WTC11 (cell line): ENCODE results near the gene TMEM151A. TPM values are rescaled to one million over a fixed set of nuclear protein-coding genes. Genes with fewer than 3 reads are reported as not detected.

Experiments
- ATAC-seq: fragments of 200-7000 bp; cut with Tn5 transposase; 2 replicates; pipeline ENCODE4 v1.10.0; 2021; ENCODE audit warnings: mild to moderate bottlenecking, moderate library complexity
- CTCF ChIA-PET: fragments of 300-600 bp; sonication (Branson Sonifier 250); formaldehyde crosslinking; loops from one replicate; lab custom pipeline; 2021; ENCODE audit warnings: antibody characterized with exemption; lab: Charles Lee
- POLR2A ChIA-PET: fragments of 350-600 bp; sonication (Branson Sonifier 250); formaldehyde crosslinking; loops from one replicate; lab custom pipeline; 2021; ENCODE audit warnings: antibody characterized with exemption; lab: Charles Lee
- DNase-seq: peaks from one replicate; pipeline ENCODE4 v3.0.0; 2021; ENCODE audit warnings: low spot score
- H3K27ac Mint-ChIP-seq: 2 replicates; pipeline ENCODE4 v1.8.0; 2021; ENCODE audit warnings: mixed read lengths
- H3K27me3 Mint-ChIP-seq: 2 replicates; pipeline ENCODE4 v1.8.0; 2021; ENCODE audit warnings: low read depth, mild to moderate bottlenecking, moderate library complexity, mixed read lengths
- H3K36me3 Mint-ChIP-seq: 2 replicates; pipeline ENCODE4 v1.8.0; 2021; ENCODE audit warnings: mixed read lengths
- H3K4me1 Mint-ChIP-seq: 2 replicates; pipeline ENCODE4 v1.8.0; 2022; ENCODE audit warnings: mixed read lengths
- H3K4me3 Mint-ChIP-seq: 2 replicates; pipeline ENCODE4 v1.8.0; 2021; ENCODE audit warnings: mild to moderate bottlenecking, moderate library complexity, mixed read lengths
- H3K9me3 Mint-ChIP-seq: 2 replicates; pipeline ENCODE4 v1.8.0; 2021; ENCODE audit warnings: mixed read lengths
- CREB1 ChIP-seq: sonication (generic); formaldehyde crosslinking; IDR thresholded peaks from 2 replicates; pipeline ENCODE4 v1.8.0; 2023; ENCODE audit warnings: mild to moderate bottlenecking, missing genetic modification reagents
- ELF4 ChIP-seq: sonication (generic); formaldehyde crosslinking; IDR thresholded peaks from 2 replicates; pipeline ENCODE4 v1.8.1; 2022; ENCODE audit warnings: low read depth, mild to moderate bottlenecking, moderate library complexity, missing genetic modification reagents
- SMAD4 ChIP-seq: sonication (generic); formaldehyde crosslinking; IDR thresholded peaks from 2 replicates; pipeline ENCODE4 v1.8.0; 2022; ENCODE audit warnings: mild to moderate bottlenecking, missing genetic modification reagents
- USF2 ChIP-seq: sonication (generic); formaldehyde crosslinking; IDR thresholded peaks from 2 replicates; pipeline ENCODE4 v1.8.1; 2023; ENCODE audit warnings: mild to moderate bottlenecking, missing genetic modification reagents, moderate library complexity
- ZNF138 ChIP-seq: sonication (generic); formaldehyde crosslinking; conservative IDR thresholded peaks from 2 replicates; pipeline ENCODE4 v1.8.1; 2022; ENCODE audit warnings: mild to moderate bottlenecking, moderate library complexity, missing genetic modification reagents
- ZSCAN18 ChIP-seq: fragments of 250-450 bp; sonication (Bioruptor Pico); IDR thresholded peaks from 2 replicates; pipeline ENCODE4 v2.1.2; 2022; ENCODE audit warnings: mild to moderate bottlenecking, moderate library complexity
- total RNA-seq: library from RNA; stranded (reverse); gene quantifications from 3 replicates; pipeline ENCODE4 v1.2.3, GENCODE V29; 2021
- TF ChIP-seq, protein P1 (sequence below): sonication (generic); formaldehyde crosslinking; IDR thresholded peaks from 2 replicates; pipeline ENCODE4 v1.8.0; 2022; ENCODE audit warnings: missing genetic modification reagents
- TF ChIP-seq, protein P2 (sequence below): sonication (generic); formaldehyde crosslinking; conservative IDR thresholded peaks from 2 replicates; pipeline ENCODE4 v1.8.1; 2023; ENCODE audit warnings: mild to moderate bottlenecking, low read depth, missing genetic modification reagents, moderate library complexity
- TF ChIP-seq, protein P3 (sequence below): sonication (generic); formaldehyde crosslinking; IDR thresholded peaks from 2 replicates; pipeline ENCODE4 v1.8.0; 2022; ENCODE audit warnings: mild to moderate bottlenecking, missing genetic modification reagents
- TF ChIP-seq, protein P4 (sequence below): fragments of 200-600 bp; IDR thresholded peaks from 2 replicates; pipeline ENCODE4 v1.8.0; 2022; ENCODE audit warnings: antibody characterized with exemption

TMEM151A gene
- total RNA-seq, 1 experiment from 2014 or later, result 2.2 TPM

DNA sequence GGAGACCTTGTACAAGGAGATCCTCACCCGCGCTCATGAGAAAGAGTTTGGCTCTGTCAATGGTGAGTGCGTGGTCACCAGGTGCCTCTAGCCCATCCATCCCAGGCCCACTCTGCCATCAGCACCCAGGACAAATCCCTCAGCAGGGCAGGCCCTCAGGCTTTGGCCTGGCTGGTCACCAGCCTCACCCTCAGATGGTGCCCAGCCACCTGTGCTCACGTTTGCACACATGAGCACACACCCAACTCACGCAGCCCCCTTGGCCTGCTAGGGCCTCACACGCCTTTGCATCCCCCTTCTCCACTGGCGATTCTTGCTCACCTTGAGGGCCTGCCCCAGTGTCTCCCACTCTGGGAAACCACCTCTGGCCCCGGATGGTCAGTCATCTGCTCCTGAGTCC is 27.3 kb upstream of the TMEM151A start (continued):
- TF ChIP-seq ZSCAN18 (no peak), ELF4 (CRISPR knock-in tag) (no peak), ZNF138 (CRISPR knock-in tag) (no peak), SMAD4 (CRISPR knock-in tag) (no peak)
- TF ChIP-seq, protein P1, sequence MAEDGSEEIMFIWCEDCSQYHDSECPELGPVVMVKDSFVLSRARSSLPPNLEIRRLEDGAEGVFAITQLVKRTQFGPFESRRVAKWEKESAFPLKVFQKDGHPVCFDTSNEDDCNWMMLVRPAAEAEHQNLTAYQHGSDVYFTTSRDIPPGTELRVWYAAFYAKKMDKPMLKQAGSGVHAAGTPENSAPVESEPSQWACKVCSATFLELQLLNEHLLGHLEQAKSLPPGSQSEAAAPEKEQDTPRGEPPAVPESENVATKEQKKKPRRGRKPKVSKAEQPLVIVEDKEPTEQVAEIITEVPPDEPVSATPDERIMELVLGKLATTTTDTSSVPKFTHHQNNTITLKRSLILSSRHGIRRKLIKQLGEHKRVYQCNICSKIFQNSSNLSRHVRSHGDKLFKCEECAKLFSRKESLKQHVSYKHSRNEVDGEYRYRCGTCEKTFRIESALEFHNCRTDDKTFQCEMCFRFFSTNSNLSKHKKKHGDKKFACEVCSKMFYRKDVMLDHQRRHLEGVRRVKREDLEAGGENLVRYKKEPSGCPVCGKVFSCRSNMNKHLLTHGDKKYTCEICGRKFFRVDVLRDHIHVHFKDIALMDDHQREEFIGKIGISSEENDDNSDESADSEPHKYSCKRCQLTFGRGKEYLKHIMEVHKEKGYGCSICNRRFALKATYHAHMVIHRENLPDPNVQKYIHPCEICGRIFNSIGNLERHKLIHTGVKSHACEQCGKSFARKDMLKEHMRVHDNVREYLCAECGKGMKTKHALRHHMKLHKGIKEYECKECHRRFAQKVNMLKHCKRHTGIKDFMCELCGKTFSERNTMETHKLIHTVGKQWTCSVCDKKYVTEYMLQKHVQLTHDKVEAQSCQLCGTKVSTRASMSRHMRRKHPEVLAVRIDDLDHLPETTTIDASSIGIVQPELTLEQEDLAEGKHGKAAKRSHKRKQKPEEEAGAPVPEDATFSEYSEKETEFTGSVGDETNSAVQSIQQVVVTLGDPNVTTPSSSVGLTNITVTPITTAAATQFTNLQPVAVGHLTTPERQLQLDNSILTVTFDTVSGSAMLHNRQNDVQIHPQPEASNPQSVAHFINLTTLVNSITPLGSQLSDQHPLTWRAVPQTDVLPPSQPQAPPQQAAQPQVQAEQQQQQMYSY (CRISPR knock-in tag), result no peak
- TF ChIP-seq, protein P2, sequence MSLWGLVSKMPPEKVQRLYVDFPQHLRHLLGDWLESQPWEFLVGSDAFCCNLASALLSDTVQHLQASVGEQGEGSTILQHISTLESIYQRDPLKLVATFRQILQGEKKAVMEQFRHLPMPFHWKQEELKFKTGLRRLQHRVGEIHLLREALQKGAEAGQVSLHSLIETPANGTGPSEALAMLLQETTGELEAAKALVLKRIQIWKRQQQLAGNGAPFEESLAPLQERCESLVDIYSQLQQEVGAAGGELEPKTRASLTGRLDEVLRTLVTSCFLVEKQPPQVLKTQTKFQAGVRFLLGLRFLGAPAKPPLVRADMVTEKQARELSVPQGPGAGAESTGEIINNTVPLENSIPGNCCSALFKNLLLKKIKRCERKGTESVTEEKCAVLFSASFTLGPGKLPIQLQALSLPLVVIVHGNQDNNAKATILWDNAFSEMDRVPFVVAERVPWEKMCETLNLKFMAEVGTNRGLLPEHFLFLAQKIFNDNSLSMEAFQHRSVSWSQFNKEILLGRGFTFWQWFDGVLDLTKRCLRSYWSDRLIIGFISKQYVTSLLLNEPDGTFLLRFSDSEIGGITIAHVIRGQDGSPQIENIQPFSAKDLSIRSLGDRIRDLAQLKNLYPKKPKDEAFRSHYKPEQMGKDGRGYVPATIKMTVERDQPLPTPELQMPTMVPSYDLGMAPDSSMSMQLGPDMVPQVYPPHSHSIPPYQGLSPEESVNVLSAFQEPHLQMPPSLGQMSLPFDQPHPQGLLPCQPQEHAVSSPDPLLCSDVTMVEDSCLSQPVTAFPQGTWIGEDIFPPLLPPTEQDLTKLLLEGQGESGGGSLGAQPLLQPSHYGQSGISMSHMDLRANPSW (CRISPR knock-in tag), result no peak
- TF ChIP-seq, protein P3, sequence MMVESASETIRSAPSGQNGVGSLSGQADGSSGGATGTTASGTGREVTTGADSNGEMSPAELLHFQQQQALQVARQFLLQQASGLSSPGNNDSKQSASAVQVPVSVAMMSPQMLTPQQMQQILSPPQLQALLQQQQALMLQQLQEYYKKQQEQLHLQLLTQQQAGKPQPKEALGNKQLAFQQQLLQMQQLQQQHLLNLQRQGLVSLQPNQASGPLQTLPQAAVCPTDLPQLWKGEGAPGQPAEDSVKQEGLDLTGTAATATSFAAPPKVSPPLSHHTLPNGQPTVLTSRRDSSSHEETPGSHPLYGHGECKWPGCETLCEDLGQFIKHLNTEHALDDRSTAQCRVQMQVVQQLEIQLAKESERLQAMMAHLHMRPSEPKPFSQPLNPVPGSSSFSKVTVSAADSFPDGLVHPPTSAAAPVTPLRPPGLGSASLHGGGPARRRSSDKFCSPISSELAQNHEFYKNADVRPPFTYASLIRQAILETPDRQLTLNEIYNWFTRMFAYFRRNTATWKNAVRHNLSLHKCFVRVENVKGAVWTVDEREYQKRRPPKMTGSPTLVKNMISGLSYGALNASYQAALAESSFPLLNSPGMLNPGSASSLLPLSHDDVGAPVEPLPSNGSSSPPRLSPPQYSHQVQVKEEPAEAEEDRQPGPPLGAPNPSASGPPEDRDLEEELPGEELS (CRISPR knock-in tag), result no peak

GRCh38 chr11:66264914-66265313 is 26.8 kb upstream of the TMEM151A start:
- Mint-ChIP-seq H3K4me1 (peaks cover 12% of the 10 kb centered on the region), H3K9me3 (no peaks in the 10 kb centered on the region), H3K27ac (peak overlapping the region; percentile 63), H3K27me3 (no peaks in the 10 kb centered on the region; the same call in 1 of the 2 replicates), H3K36me3 (peaks cover 30% of the 10 kb centered on the region), H3K4me3 (no peak overlapping the region)
- ATAC-seq (peak; percentile 5), DNase-seq (peak; percentile 90)
- CTCF ChIA-PET, result interaction anchor here (0.5 to 1.8 kb wide), 14 partner anchors 11 to 94 kb away, joined by 3 to 13 read pairs (median 4); partner anchors contain the start of genes RIN1 and YIF1A
- TF ChIP-seq CREB1 (CRISPR knock-in tag), result no peak
- TF ChIP-seq, protein P4, sequence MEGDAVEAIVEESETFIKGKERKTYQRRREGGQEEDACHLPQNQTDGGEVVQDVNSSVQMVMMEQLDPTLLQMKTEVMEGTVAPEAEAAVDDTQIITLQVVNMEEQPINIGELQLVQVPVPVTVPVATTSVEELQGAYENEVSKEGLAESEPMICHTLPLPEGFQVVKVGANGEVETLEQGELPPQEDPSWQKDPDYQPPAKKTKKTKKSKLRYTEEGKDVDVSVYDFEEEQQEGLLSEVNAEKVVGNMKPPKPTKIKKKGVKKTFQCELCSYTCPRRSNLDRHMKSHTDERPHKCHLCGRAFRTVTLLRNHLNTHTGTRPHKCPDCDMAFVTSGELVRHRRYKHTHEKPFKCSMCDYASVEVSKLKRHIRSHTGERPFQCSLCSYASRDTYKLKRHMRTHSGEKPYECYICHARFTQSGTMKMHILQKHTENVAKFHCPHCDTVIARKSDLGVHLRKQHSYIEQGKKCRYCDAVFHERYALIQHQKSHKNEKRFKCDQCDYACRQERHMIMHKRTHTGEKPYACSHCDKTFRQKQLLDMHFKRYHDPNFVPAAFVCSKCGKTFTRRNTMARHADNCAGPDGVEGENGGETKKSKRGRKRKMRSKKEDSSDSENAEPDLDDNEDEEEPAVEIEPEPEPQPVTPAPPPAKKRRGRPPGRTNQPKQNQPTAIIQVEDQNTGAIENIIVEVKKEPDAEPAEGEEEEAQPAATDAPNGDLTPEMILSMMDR, result peak; percentile 84
- no peak for TF ChIP-seq USF2 (CRISPR knock-in tag)
- POLR2A ChIA-PET, result interaction anchor here (0.6 kb wide), 1 partner anchor 35 kb away, joined by 3 read pairs; no protein-coding TSS in a partner anchor
